ENCODE data around the gene SP1.
"Not testable (repeated sequence)": the region's sequence is repeated elsewhere in the genome, so short reads cannot be mapped to it uniquely, and the experiment has no call there.

SP1 gene

GRCh38 chr12:53380104-53380793 is at the start of gene SP1:
TSS of gene SP1 (plus strand) at chr12:53380176. CDS start at chr12:53380292, 116 bp downstream.
- peak; percentile 89 for DNase-seq

DNA sequence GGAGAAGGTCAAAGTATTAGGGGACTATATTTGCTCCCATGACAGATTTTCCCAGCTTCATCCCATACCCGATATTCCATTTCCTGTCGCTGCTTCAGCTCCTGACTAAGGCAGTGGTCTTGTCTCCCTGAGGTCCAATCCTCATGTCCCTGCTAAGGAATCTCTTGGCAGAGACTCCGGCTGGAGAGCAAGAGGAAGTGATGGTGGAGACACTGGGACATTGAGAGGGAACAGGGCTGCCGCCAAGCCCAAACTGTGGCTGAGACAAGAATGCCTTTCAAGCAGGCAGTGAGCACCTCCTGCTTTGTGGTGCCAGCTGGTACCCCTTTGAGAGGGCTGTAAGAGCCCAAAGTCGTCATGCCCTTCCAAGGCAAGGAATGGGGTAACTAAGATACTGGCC is 49.3 kb upstream of the SP1 start:
- DNase-seq = no peak

GRCh38 chr12:53332339-53332738 is 47.6 kb upstream of the SP1 start:
- DNase-seq = not testable (repeated sequence)

DNA sequence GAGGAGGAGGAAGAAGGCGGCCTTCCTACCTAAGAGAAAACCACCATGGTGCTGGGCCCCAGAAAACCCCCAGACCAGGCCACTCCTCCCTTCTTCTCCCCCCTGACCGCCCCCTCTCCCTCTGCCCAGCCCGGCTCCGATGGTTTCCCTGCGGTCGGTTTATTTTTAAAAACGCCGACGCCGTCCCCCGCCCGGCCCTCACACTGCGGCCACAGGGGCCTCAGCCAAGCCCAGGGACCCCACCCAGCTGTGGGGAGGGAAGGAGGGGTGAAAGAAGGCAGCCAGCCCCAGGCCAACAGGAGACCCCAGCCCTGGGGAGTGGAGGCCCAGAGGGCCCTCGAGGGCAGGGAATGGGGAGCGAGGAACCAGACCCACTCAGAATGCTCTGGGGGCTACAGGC is 47.2 kb upstream of the SP1 start:
- no peak for DNase-seq

DNA sequence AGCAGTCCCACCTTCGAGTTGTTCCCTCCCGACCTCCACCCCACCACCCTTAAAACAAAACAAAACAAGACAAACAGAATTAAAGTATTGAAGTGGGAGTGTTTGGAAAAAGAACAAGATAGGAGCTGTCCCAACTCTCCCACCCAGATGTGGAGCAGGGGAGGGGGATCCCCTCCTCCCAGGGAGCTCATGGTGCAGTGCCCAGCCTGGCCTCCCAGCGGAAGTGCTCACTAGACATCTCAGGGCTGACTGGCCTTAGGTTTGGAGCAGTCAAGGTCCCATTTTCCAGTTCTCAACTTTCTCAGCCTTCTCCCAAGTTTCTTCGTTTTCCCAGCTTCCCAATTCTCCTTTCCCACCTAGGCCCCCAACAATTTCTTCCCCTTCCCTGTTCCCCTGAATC is 46.7 kb upstream of the SP1 start:
- no peak for DNase-seq

DNA sequence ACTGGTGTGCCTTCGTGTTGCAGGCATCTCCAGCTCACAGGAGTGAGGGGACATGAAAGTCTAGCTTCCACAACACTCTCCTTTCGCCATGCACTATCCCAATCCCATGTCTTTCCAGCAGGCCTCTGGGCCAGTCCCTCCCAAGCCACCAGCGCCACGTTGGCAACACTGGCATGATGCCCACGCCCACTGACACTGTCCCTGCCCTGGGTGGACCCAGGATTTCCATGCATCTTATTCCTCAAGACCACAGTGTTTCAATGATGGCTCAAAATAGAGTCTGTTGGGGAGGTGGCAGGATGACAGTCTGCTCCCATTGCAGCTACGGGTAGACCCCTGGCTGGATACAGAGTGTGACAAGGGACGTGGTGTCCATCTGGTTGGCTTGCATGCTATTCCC is 46.1 kb upstream of the SP1 start:
- no peak for DNase-seq

DNA sequence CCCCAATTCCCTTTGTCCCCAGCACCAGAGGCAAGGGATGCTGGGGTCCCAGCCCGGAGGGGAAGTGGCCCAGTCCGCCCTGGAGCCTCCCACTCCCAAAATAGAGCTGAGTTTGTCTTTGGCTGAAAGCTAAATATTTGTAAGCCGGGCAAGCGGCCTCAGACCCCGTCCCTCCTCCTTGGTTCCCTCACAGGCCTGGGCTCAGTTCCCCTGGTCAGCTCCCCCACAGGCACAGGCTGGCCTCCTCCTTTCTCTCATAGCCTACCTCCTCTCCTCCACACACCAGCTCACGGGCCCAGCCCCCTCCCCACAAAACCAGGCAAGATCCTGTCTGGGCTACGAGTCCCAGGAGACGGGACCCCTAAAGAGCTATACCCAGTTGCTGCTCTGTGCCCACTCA is 45.2 kb upstream of the SP1 start:
- DNase-seq = no peak

DNA sequence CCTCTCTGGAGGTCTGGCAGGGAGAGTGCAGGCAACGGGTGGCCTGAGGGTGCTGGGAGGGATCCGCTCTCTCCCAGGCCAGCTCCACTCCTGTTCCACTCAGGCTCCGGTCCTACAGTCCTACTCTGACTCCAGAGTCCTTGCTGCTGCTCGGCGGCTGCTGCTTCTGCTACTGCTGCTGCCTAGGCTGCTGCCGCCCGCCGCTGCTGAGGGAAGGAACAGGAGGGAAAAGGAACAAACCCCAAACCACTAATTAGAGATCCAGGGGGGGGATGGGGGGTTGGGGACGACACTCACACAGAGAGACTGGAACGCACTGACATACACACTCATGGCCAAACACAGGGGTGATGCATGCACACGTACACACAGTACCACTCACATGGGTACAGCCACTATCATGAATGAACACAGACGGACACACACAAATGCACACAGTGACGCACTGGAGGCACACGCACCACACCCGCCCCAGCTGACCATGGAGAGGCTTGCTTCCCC is 43.7 kb upstream of the SP1 start, which contains the start of gene SP7:
SP7 (minus strand) TSS at position 174 of the 501 bp plus-strand sequence. CDS start 708 bp downstream, outside the sequence.
- DNase-seq = no peak

DNA sequence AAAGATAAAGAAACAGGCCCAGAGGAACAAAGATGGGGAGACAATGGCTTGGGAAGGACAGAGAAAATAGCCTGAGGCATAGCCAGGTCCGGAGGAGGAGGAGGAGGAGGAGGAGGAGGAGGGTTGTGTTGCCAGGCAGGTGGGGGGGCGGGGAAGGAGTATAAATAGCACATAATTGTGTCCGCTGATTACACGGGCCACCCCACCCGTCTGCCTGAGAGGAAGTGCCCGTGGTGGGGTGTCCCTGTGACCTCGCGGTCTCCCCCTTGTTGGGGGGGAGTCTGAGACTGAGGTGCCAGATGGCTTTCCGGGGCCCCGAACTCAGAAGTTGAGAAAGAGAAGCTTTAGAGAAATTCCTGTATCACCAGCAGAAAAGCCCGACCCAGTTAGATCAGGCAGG is 42.0 kb upstream of the SP1 start:
- DNase-seq = no peak

GRCh38 chr12:53338916-53339315 is 41.1 kb upstream of the SP1 start:
- DNase-seq = no peak

DNA sequence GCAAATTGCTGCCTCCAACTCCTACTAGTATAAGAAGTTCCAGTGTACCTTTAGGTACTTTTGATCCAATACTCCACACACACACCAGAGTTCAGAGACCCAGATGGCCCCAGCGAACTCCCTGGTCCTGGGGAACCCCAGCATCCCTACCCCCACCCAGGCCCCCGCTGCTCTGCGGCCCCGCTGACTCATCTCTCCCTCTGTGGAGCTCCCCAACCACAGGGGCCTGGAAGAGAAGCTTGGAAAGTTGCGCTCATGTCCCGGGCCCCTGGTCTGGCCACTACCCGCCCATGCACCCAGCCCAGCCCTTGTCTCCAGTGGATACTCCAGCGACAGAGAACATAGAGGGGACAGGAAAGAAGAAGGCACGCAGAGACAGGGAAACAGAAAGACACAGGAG is 39.6 kb upstream of the SP1 start:
- no peak for DNase-seq

- no peak for DNase-seq
These were observed 36.5 kb upstream of the SP1 start for GRCh38 chr12:53343449-53343848.

DNA sequence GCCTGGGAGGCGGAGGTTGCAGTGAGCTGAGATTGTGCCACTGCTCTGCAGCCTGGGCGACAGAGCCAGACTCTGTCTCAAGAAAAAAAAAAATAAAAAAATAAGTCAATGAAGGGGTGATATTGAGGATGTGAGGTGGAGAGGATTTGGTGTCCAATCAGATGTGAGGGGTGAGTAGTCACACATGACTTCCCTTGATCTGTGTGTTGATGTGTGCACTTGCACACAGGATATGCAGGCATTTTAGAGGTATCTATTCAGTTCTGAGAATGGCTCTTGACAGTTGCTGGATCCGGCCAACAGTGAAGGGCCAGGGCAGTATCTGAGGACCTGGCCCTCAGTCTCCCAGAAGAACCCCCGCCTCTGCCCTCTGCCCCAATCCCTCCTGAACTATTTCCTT is 36.0 kb upstream of the SP1 start:
- no peak for DNase-seq

DNA sequence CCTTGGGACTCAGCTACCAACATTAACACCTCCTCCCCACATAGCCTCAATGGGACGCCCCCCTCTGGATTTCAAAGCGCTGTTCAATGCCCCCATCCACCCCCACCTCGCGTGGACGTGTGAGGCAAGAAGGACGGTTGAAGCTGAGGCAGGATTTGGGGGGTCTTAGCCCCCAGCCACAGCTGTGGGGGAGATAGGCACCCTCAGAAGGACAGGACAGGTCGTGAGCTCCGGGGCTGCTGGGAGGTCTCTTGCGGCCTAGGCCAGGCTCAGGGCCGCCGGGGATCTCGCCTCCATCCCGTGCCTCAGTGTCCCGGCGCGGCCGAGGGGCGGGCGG is 35.5 kb upstream of the SP1 start:
- no peak for DNase-seq

GRCh38 chr12:53344824-53345485 is 35.0 kb upstream of the SP1 start:
- peak; percentile 69 for DNase-seq

DNA sequence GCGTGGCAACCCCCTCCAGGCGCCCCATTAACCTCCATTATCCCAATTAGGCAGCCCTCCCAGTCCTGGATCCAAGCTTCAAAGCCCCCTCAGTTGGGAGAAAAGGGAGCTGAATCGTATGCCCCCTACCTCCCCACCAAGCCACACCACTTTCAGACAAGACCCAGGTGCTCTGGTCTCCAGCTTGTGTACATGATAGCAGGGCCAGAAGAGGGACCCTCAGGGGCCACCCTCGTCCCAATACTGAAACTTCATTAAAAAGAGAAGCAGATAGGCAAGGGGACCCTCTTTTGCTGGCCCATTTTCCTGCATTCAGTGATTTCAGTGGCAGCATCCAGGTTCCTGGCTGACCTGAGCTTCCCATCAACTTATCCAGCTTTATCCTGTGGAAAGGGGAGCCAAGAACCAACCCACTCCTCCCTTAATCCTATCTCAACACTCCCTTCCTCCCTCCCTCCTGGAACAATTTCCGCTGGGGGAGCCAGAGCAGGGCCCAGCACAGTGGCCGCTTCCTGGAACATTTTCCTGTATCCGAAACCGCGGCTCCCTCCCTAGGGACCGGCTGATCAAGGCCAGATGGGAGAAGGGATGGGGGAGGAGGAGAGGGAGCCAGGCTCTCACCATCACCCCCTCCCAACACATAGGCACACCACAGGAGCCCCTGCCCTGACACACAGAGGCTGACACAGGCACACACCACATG is 34.3 kb upstream of the SP1 start:
- no peak for DNase-seq

DNA sequence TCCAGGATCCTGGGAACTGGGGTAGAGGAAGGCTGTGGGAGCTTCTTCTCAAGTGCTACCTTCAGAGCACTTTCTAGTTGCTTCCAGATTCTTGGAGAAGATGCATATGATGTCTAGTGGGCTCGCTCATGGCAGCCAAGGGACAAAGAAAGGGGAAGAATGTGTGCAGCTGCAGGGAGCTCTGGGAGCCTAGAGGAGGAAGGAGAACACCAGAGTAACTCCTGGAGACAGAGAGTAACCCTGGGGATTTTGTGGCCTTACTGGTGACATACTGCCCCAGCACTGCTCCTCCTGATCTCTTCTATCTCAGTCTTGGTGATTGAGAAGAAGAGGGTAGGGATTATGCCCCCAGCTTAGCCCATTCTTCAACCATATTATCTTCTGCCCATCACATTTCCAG is 33.5 kb upstream of the SP1 start:
- no peak for DNase-seq

DNA sequence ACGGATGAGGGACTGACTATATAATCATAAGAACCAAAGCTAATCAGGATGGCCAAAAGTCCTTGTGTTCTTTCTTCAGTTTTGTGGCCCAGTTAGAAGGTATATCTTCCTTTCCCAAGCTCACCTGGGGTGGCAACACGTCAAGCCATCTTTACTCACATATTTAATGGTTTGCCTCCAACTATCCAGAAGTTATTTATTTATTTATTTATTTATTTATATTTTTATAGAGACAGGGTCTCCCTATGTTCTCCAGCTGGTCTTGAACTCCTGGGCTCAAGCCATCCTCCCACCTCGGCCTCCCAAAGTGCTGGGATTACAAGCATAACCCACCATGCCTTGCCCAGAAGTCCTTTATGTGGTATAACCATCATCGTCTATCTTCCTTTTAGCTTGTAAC is 32.1 kb upstream of the SP1 start:
- DNase-seq = no peak

GRCh38 chr12:53352331-53353256 is 27.4 kb upstream of the SP1 start:
- peak; percentile 84 for DNase-seq

- DNase-seq = no peak
These were observed 26.7 kb upstream of the SP1 start for GRCh38 chr12:53353257-53353655.

GRCh38 chr12:53355121-53355520 is 24.9 kb upstream of the SP1 start:
- DNase-seq = no peak

DNA sequence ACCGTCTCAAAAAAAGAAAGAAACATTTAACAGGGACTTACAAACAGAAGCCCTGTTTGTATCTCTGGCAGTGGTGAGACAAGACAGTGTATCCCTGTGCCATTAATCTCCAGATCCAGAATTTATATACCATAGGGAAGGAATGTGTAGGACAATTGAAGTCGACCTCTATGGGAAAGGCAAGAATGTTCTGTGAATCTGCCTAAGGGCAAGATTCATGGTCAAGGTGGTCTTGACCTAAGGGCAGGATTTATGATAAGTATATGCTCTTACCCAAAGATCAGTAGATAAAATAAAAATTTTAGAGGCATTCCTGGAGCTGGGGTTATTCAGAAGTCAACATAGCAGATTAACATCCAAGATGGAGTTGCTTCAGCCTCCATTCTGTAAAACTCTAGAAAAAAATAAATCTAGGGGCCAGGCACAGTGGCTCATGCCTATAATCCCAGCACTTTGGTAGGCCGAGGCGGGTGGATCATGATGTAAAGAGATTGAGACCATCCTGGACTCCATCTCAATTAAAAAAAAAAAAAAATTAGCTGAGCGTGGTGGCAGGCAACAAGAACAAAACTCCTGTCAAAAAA is 21.0 kb upstream of the SP1 start:
- DNase-seq = no peak

DNA sequence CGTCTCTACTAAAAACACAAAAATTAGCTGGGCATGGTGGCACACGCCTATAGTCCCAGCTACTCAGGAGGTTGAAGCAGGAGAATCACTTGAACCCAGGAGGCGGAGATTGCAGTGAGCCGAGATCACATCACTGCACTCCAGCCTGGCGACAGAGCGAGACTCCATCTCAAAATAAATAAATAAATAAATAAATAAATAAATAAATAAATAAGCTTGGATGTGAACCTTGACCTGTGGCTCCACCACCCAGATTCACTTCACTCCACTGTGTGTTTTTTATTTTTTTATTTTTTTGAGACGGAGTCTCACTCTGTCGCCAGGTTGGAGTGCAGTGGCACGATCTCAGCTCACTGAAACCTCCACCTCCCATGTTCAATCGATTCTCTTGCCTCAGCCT is 18.3 kb upstream of the SP1 start:
- not testable (repeated sequence) for DNase-seq
